Transverse colon (tissue), 4 donors: ENCODE data around the gene ERF. TPM values are rescaled to one million over a fixed set of nuclear protein-coding genes. Genes with fewer than 3 reads are reported as not detected.

ENCODE experiments used
- DNase-seq: peaks from one replicate; pipeline ENCODE4 v3.0.0-alpha.2; 2019
- H3K27ac ChIP-seq, 4 donors: fragments of 200-600 bp; sonication (generic); 2 replicates each; pipeline ENCODE4 v1.5.1; 2016 to 2018; ENCODE audit warnings: inconsistent platforms in 4 of 4
- H3K27me3 ChIP-seq: fragments of 200-600 bp; sonication (generic); 2 replicates; pipeline ENCODE4 v1.5.1; 2017; ENCODE audit warnings: inconsistent platforms
- H3K36me3 ChIP-seq, 4 donors: fragments of 200-600 bp; sonication (generic); 2 replicates each; pipeline ENCODE4 v1.5.1; 2017 to 2019; ENCODE audit warnings: inconsistent platforms in 4 of 4
- H3K4me1 ChIP-seq, 4 donors: fragments of 200-600 bp; sonication (generic); 2 replicates each; pipeline ENCODE4 v1.5.1; 2017 to 2020; ENCODE audit warnings: inconsistent platforms in 4 of 4
- H3K4me3 ChIP-seq, 4 donors: fragments of 200-600 bp; sonication (generic); 1 replicate in 1 of 4; 2 replicates in 3 of 4; pipeline versions ENCODE4 v1.5.1 to v1.6.1; 2017 to 2019; ENCODE audit warnings: inconsistent platforms in 4 of 4
- H3K9me3 ChIP-seq, 2 donors: fragments of 200-600 bp; sonication (generic); 2 replicates each; pipeline ENCODE4 v1.5.1; 2017 to 2019; ENCODE audit warnings: inconsistent platforms in 2 of 2
- EP300 ChIP-seq: sonication (generic); formaldehyde crosslinking; IDR thresholded peaks from one replicate; pipeline ENCODE4 v1.6.1; 2017; ENCODE audit warnings: antibody characterized with exemption, low read depth
- POLR2A ChIP-seq: fragments of 450-650 bp; IDR thresholded peaks from one replicate; pipeline ENCODE4 v1.6.1; 2016; ENCODE audit warnings: antibody characterized with exemption, mild to moderate bottlenecking, moderate library complexity
- POLR2AphosphoS5 ChIP-seq, 3 donors: sonication (generic); formaldehyde crosslinking; IDR thresholded peaks; one replicate each; pipeline ENCODE4 v1.6.1; 2016; ENCODE audit warnings: antibody characterized with exemption in 3 of 3
- WGBS, 2 donors: methylation state at CpG; one replicate each; pipeline ENCODE4 v1.1.5; 2018; ENCODE audit warnings: low coverage in 1 of 2; 5-methylcytosine and 5-hydroxymethylcytosine counted together
- in situ Hi-C, 4 donors: fragments of 200-750 bp; cut with MboI; loops; one replicate each; pipeline versions ENCODE4 v1.15.0 to v1.15.1; 2017; ENCODE audit warnings: low sequenced_read_pairs in 3 of 4, low pct_ligation_motif_present in 1 of 4, low pct_unique_long_range_greater_than_20kb in 1 of 4
- intact Hi-C: fragments of 100-400 bp; cut with DNase I; formaldehyde crosslinking; loops from one replicate; pipeline ENCODE4 v1.15.1; 2023; ENCODE audit warnings: low total_unique reads
- total RNA-seq, 4 donors: library from RNA; depleted of rRNA; stranded (reverse); fragments of >200 nt; gene quantifications; one replicate each; pipeline ENCODE4 v1.1.0, GENCODE V29; 2016
- TF ChIP-seq, protein P1 (sequence below), 5 experiments: fragments of 200-600 bp in 3 of 5; fragments of 450-650 bp in 2 of 5; sonication (generic) in 3 of 5; IDR thresholded peaks; 1 replicate in 2 of 5; 2 replicates in 3 of 5; pipeline ENCODE4 v1.5.1; 2016 to 2017; ENCODE audit warnings: antibody characterized with exemption in 5 of 5, inconsistent platforms in 3 of 5, mild to moderate bottlenecking in 2 of 5, moderate library complexity in 1 of 5

Gene ERF
- total RNA-seq, 4 donors from 2014 or later: 20.9 to 67.3 (median 30.5) TPM

- intact Hi-C loops: no loop called here
- in situ Hi-C loops: no loop called here
- WGBS, 2 donors: 0% methylated on average over 46 of the region's 76 CpGs; no CpG with 5 or more reads in 1 of the 2 donors
- peak within 1 kb of the TSS; percentile 82 to 96 (median 90) for H3K27ac ChIP-seq
- peak within 1 kb of the TSS; percentile 83 to 94 (median 86) for H3K4me3 ChIP-seq
- no peaks in the 10 kb centered on the region for H3K9me3 ChIP-seq
- peak; percentile 98 for DNase-seq
- H3K4me1 ChIP-seq: peaks cover 12 to 46% (median 36%) of the 10 kb centered on the region in 4 donors
- H3K27me3 ChIP-seq: no peaks in the 10 kb centered on the region
- no peaks in the 10 kb centered on the region for H3K36me3 ChIP-seq
- TF ChIP-seq POLR2AphosphoS5 (IDR thresholded peaks at IDR 0.05): peak; percentile 97 to 98 (median 98)
- TF ChIP-seq, protein P1, sequence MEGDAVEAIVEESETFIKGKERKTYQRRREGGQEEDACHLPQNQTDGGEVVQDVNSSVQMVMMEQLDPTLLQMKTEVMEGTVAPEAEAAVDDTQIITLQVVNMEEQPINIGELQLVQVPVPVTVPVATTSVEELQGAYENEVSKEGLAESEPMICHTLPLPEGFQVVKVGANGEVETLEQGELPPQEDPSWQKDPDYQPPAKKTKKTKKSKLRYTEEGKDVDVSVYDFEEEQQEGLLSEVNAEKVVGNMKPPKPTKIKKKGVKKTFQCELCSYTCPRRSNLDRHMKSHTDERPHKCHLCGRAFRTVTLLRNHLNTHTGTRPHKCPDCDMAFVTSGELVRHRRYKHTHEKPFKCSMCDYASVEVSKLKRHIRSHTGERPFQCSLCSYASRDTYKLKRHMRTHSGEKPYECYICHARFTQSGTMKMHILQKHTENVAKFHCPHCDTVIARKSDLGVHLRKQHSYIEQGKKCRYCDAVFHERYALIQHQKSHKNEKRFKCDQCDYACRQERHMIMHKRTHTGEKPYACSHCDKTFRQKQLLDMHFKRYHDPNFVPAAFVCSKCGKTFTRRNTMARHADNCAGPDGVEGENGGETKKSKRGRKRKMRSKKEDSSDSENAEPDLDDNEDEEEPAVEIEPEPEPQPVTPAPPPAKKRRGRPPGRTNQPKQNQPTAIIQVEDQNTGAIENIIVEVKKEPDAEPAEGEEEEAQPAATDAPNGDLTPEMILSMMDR (IDR thresholded peaks at IDR 0.05): no peak
- TF ChIP-seq POLR2A: peak; percentile 97
- peak; percentile 48 for TF ChIP-seq EP300
These were observed 12.2 kb downstream of the ERF start, which contains the start of gene GSK3A for GRCh38 chr19:42242512-42243409. TSS of gene GSK3A (minus strand) at chr19:42242602. CDS start at chr19:42242465, 137 bp downstream.

GRCh38 chr19:42242069-42242511, 12.8 kb downstream of the ERF start:
- DNase-seq: no peak
- WGBS, 2 donors: 1% methylated on average over 20 of the region's 49 CpGs; no CpG with 5 or more reads in 1 of the 2 donors
- no peaks in the 10 kb centered on the region for H3K27me3 ChIP-seq
- H3K27ac ChIP-seq: peak overlapping the region; percentile 82 to 96 (median 90)
- intact Hi-C loops (no loop called here), in situ Hi-C loops (no loop called here)
- peaks cover 12 to 46% (median 36%) of the 10 kb centered on the region in 4 donors for H3K4me1 ChIP-seq
- H3K9me3 ChIP-seq: no peaks in the 10 kb centered on the region
- TF ChIP-seq POLR2A (no peak), EP300 (no peak), POLR2AphosphoS5 (IDR thresholded peaks at IDR 0.05) (no peak)
- TF ChIP-seq, protein P1 (IDR thresholded peaks at IDR 0.05): no peak
- no peaks in the 10 kb centered on the region for H3K36me3 ChIP-seq
- peak overlapping the region; percentile 83 to 94 (median 86) for H3K4me3 ChIP-seq

- H3K36me3 ChIP-seq: peaks cover 0 to 3% (median 0%) of the 10 kb centered on the region in 4 donors
- H3K27ac ChIP-seq: peak overlapping the region in 3 of 4 donors; percentile 82 to 96 (median 89)
- intact Hi-C loops: no loop called here
- 98% methylated on average over 3 of the region's 3 CpGs; no CpG with 5 or more reads in 1 of the 2 donors for WGBS, 2 donors
- peak overlapping the region; percentile 83 to 94 (median 86) for H3K4me3 ChIP-seq
- H3K27me3 ChIP-seq: no peaks in the 10 kb centered on the region
- DNase-seq: no peak
- H3K4me1 ChIP-seq: peaks cover 12 to 43% (median 35%) of the 10 kb centered on the region in 4 donors
- TF ChIP-seq EP300: no peak
- TF ChIP-seq, protein P1 (IDR thresholded peaks at IDR 0.05): no peak
- TF ChIP-seq POLR2A: no peak
- no peak for TF ChIP-seq POLR2AphosphoS5 (IDR thresholded peaks at IDR 0.05)
- no peaks in the 10 kb centered on the region for H3K9me3 ChIP-seq
- in situ Hi-C loops: no loop called here
These were observed 13.6 kb downstream of the ERF start for GRCh38 chr19:42241279-42241678.

DNA sequence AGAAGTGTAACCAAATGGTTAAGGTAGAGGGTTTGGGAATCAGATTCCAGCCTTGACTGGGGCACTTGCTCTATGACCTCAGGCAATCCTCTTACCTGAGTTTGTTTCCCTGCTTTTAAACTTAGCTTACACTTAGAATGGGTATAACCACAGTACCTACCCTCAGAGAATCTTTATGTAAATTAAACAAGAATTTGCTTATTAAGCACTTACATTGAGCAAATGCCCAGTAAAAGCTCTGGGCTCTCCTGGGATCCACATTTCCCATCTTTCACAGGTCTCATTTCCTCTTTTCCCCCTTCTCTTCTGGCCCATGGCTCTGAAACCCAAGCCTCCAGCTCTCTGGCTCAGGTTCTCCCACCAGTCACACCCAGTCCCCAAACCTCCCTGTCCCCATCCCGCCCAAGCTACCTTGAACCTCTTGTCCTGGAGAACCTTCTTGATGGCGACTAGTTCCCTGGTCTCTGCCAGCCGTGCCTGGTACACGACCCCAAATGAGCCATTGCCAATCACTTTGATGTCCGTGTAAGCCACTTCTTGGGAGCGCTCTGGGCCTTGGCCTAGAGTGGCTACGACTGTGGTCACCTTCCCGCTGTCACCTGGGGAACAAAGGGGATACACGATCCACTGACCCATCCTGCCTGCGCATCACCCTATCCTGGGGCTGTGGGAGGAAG, 15.2 kb downstream of the ERF start:
- no peaks in the 10 kb centered on the region for H3K27me3 ChIP-seq
- no peak overlapping the region for H3K27ac ChIP-seq
- intact Hi-C loops: no loop called here
- no peak overlapping the region for H3K4me3 ChIP-seq
- H3K9me3 ChIP-seq: no peaks in the 10 kb centered on the region
- TF ChIP-seq, protein P1 (IDR thresholded peaks at IDR 0.05): no peak
- TF ChIP-seq EP300: no peak
- no peak for TF ChIP-seq POLR2AphosphoS5 (IDR thresholded peaks at IDR 0.05)
- no peak for DNase-seq
- WGBS, 2 donors: 88 to 92% methylated on average over 1 to 10 of the region's 10 CpGs
- peaks cover 12 to 30% (median 23%) of the 10 kb centered on the region in 4 donors for H3K4me1 ChIP-seq
- peaks cover 0 to 15% (median 3%) of the 10 kb centered on the region in 4 donors for H3K36me3 ChIP-seq
- in situ Hi-C loops: no loop called here
